ENCODE results near the gene CAPN13.

The CAPN13 gene

DNA sequence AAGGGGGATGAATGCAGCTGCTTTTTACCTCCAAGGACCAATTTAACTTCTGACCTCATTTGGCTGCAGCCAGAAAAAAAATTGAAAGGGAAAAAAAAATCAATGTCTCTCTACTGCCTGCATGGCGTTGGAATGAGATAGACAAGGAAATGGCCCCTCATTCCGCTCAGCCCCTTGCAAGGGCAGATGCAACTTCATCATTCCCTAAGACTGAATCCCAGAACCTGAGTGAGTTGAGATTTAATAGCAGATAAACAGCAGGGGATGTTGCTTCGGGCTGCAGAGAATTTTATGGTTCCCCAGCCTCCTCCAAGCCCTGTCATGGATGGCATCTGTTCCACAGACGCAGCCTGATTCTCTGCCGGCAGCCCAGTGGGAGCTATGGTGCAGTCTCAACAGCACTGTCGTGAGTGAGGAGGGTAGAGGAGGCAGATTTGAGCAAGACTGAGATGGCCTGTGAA lies 49.0 kb downstream of the CAPN13 start:
- TF ChIP-seq, protein P1, sequence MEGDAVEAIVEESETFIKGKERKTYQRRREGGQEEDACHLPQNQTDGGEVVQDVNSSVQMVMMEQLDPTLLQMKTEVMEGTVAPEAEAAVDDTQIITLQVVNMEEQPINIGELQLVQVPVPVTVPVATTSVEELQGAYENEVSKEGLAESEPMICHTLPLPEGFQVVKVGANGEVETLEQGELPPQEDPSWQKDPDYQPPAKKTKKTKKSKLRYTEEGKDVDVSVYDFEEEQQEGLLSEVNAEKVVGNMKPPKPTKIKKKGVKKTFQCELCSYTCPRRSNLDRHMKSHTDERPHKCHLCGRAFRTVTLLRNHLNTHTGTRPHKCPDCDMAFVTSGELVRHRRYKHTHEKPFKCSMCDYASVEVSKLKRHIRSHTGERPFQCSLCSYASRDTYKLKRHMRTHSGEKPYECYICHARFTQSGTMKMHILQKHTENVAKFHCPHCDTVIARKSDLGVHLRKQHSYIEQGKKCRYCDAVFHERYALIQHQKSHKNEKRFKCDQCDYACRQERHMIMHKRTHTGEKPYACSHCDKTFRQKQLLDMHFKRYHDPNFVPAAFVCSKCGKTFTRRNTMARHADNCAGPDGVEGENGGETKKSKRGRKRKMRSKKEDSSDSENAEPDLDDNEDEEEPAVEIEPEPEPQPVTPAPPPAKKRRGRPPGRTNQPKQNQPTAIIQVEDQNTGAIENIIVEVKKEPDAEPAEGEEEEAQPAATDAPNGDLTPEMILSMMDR (IDR thresholded peaks at IDR 0.05; ENCODE audit: insufficient read depth, low read depth, low read length, missing control alignments), result no peak
- DNase-seq (ENCODE audit: low read depth), result no peak
- H3K4me3 ChIP-seq (ENCODE audit: low read length), result no peak overlapping the region

DNA sequence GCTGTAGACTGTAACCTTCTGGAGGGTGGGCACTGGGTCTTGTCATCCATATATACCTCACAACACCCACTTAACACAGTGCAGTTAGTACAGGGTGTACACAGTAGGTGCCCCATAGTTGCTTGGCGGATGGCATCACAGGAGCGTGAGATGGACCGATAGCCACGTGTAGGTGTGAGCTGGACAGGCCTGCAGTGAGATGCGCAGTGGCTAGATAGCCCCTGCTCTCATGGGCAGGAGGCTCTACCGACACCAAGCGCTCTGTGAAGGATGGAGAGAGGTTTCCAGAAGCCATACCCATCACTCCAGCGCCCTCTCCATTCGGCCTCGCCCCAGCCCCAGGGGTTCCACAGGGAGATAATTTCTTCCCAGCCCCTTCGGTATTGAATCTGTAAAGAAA lies 49.5 kb downstream of the CAPN13 start:
- H3K4me3 ChIP-seq (ENCODE audit: low read length), result no peak overlapping the region
- TF ChIP-seq, protein P1 (IDR thresholded peaks at IDR 0.05; ENCODE audit: insufficient read depth, low read depth, low read length, missing control alignments), result no peak
- no peak for DNase-seq (ENCODE audit: low read depth)

DNA sequence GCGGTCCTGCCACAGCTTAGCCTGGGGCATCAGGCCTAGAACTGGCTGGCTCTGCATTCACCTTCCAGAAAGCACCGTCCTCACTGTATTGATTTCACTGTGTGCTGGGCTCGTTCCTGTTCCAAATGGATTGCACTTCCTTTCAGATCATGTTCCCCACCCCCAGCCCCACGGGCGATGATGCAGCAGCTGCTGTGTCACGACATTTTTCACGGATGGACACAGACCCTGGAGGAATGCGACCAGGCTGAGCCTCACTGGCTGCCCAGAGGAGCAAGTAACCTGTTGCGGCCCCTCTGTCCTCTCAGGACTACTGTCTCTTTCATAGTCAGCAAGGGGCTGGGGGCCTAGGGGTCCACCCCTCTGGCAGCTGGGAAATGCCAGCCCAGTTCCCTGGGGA lies 50.3 kb downstream of the CAPN13 start:
- TF ChIP-seq, protein P1 (IDR thresholded peaks at IDR 0.05; ENCODE audit: insufficient read depth, low read depth, low read length, missing control alignments), result no peak
- DNase-seq (ENCODE audit: low read depth), result no peak
- H3K4me3 ChIP-seq (ENCODE audit: low read length), result no peak overlapping the region

DNA sequence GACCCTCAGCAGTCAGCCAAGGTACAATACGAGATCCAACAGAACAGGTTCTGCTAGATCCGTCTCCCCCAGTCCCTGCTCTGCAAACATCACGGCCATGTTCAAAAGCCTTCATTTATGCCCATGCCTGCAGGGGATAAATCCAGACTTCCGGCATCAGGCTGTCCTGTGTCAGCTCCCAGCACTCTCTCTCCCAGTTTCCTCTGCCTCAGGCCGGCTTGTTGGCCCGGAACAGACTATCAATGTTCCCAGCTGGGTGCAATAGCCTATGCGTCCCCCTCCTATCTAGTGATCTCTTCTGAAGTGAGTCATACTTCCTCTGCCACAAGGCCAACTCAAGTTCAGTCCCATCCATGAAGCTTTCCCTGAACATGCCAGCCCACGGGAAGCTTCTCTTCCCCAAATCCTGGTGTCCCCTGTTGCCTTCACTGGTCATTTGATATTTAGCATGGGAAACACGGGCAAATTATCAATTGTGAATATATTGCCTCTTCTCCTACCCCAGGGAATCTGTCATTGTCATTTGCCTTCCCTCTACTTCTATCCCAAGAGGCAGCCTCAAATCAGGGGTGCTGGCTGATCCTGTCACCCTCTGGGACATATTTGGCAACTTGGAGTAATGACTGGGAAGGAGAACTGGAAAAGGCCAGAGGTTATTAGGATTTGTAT lies 51.1 kb downstream of the CAPN13 start:
- TF ChIP-seq, protein P1 (IDR thresholded peaks at IDR 0.05; ENCODE audit: insufficient read depth, low read depth, low read length, missing control alignments), result no peak
- no peak overlapping the region for H3K4me3 ChIP-seq (ENCODE audit: low read length)
- peak; percentile 48 for DNase-seq (ENCODE audit: low read depth)

DNA sequence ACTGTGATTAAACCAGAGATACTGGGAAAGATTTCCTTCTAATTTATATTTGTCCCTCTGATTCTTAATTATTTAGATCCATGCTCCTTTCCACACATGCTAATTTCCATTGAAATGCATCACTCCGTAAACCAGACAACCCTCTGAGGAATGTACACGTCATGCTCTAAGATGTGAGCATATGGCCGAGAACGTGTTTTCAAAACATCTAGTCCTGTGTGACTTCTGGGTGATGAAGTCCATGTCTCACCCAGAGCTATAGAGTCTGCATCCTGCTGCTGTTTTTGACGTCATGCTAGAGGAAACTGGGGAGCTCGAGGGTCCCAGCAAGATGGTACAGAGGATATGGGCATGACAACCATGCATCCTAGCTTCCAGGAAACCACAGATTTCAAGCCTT lies 53.6 kb downstream of the CAPN13 start:
- TF ChIP-seq, protein P1 (IDR thresholded peaks at IDR 0.05; ENCODE audit: insufficient read depth, low read depth, low read length, missing control alignments), result no peak
- no peak for DNase-seq (ENCODE audit: low read depth)
- H3K4me3 ChIP-seq (ENCODE audit: low read length), result no peak overlapping the region

DNA sequence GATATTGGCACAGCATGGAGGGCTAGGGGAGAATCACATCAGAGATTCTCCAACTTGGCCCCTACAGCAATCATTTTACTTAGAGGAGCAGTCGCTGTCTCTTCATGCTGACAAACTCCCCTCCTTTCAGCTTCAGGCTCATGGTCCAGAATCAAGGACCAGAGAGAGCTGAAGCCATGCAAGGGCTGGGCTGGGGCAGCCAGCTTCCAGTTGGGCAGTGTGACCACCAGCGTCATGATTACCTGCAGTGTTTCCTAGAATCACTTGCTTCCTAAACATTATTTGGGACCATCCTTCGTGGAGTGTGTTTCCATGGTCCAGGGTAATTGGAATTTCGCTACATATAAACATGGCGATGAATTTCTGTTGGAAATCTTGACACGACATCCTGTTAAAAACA lies 54.4 kb downstream of the CAPN13 start:
- no peak overlapping the region for H3K4me3 ChIP-seq (ENCODE audit: low read length)
- DNase-seq (ENCODE audit: low read depth), result no peak
- TF ChIP-seq, protein P1 (IDR thresholded peaks at IDR 0.05; ENCODE audit: insufficient read depth, low read depth, low read length, missing control alignments), result no peak

DNA sequence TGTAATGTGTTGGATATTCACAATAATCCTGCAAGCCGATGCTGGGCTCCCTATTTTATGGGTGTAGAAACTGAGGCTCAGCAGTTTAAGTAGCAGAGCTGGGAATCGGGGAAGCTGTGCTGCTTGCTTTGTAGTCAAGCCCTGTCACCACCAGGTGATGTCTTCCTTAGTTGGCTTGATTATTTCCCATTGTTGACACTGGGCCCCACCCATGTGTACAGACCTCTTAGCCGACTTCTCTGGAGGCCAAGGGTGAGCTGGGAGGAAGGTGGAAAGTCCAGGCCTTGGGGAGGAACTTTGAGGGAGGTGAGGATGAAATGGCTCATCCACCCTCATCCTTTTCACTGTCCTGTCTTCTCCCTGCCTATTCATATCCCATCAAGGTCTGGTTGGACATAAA lies 60.0 kb downstream of the CAPN13 start:
- no peak for DNase-seq (ENCODE audit: low read depth)
- TF ChIP-seq, protein P1 (IDR thresholded peaks at IDR 0.05; ENCODE audit: insufficient read depth, low read depth, low read length, missing control alignments), result no peak
- H3K4me3 ChIP-seq (ENCODE audit: low read length), result no peak overlapping the region
